Activated CD4-positive, alpha-beta T cell treated with anti-CD3 and anti-CD28 coated beads for 24 hours (primary cell): ENCODE results near the gene ANKRD18B.
"Not testable (repeated sequence)": the region's sequence is repeated elsewhere in the genome, so short reads cannot be mapped to it uniquely, and the experiment has no call there.

ENCODE experiments used
- DNase-seq, 2 donors: peaks; one replicate each; pipeline ENCODE4 v3.0.0-alpha.2; 2020; ENCODE audit warnings: low read depth in 2 of 2

The ANKRD18B gene

GRCh38 chr9:33611358-33611757, 87.3 kb downstream of the ANKRD18B start:
- no peak for DNase-seq

- DNase-seq = not testable (repeated sequence)
Measured at GRCh38 chr9:33612410-33612809, 88.4 kb downstream of the ANKRD18B start.

GRCh38 chr9:33614001-33614687, 90.1 kb downstream of the ANKRD18B start:
- no peak for DNase-seq

GRCh38 chr9:33618370-33618769, 94.3 kb downstream of the ANKRD18B start:
- DNase-seq = not testable (repeated sequence)

GRCh38 chr9:33619666-33620404, 95.8 kb downstream of the ANKRD18B start:
- DNase-seq = no peak

GRCh38 chr9:33620738-33621439, 96.8 kb downstream of the ANKRD18B start:
- no peak for DNase-seq
